ENCODE measurements around the gene AUTS2.

The AUTS2 gene

GRCh38 chr7:70498232-70498992 lies 900.1 kb downstream of the AUTS2 start:
- DNase-seq (ENCODE audit: low read depth) = no peak

GRCh38 chr7:70500261-70500660 lies 902.0 kb downstream of the AUTS2 start:
- no peak for DNase-seq (ENCODE audit: low read depth)

GRCh38 chr7:70502117-70502863 lies 904.0 kb downstream of the AUTS2 start:
- no peak for DNase-seq (ENCODE audit: low read depth)

GRCh38 chr7:70504254-70504653 lies 906.0 kb downstream of the AUTS2 start:
- no peak for DNase-seq (ENCODE audit: low read depth)

GRCh38 chr7:70505468-70505867 lies 907.2 kb downstream of the AUTS2 start:
- no peak for DNase-seq (ENCODE audit: low read depth)

GRCh38 chr7:70505886-70506285 lies 907.6 kb downstream of the AUTS2 start:
- DNase-seq (ENCODE audit: low read depth) = no peak

- no peak for DNase-seq (ENCODE audit: low read depth)
These were observed 908.2 kb downstream of the AUTS2 start for GRCh38 chr7:70506434-70506833.

- no peak for DNase-seq (ENCODE audit: low read depth)
These were observed 913.9 kb downstream of the AUTS2 start for GRCh38 chr7:70512144-70512543.

GRCh38 chr7:70512761-70513160 lies 914.5 kb downstream of the AUTS2 start:
- no peak for DNase-seq (ENCODE audit: low read depth)

- DNase-seq (ENCODE audit: low read depth) = no peak
These were observed 922.3 kb downstream of the AUTS2 start for GRCh38 chr7:70520611-70521010.

GRCh38 chr7:70523249-70523988 lies 925.1 kb downstream of the AUTS2 start:
- no peak for DNase-seq (ENCODE audit: low read depth)

GRCh38 chr7:70523989-70524351 lies 925.7 kb downstream of the AUTS2 start:
- DNase-seq (ENCODE audit: low read depth) = no peak

GRCh38 chr7:70525991-70526390 lies 927.7 kb downstream of the AUTS2 start:
- DNase-seq (ENCODE audit: low read depth) = no peak

- DNase-seq (ENCODE audit: low read depth) = no peak
These were observed 929.3 kb downstream of the AUTS2 start for GRCh38 chr7:70527520-70528115.

- DNase-seq (ENCODE audit: low read depth) = no peak
These were observed 931.2 kb downstream of the AUTS2 start for GRCh38 chr7:70529436-70529835.

GRCh38 chr7:70529914-70530585 lies 931.8 kb downstream of the AUTS2 start:
- DNase-seq (ENCODE audit: low read depth) = no peak

GRCh38 chr7:70533614-70534013 lies 935.3 kb downstream of the AUTS2 start:
- DNase-seq (ENCODE audit: low read depth) = no peak

- no peak for DNase-seq (ENCODE audit: low read depth)
These were observed 940.9 kb downstream of the AUTS2 start for GRCh38 chr7:70539205-70539604.

- DNase-seq (ENCODE audit: low read depth) = no peak
These were observed 941.3 kb downstream of the AUTS2 start for GRCh38 chr7:70539617-70540016.

- no peak for DNase-seq (ENCODE audit: low read depth)
These were observed 942.4 kb downstream of the AUTS2 start for GRCh38 chr7:70540641-70541040.

GRCh38 chr7:70542750-70543376 lies 944.6 kb downstream of the AUTS2 start:
- no peak for DNase-seq (ENCODE audit: low read depth)
